ENCODE measurements around the gene ADCK2. TPM values are rescaled to one million over a fixed set of nuclear protein-coding genes. Genes with fewer than 3 reads are reported as not detected.
A peak's percentile ranks its signal among the peaks of the same experiment; 100 is the strongest.
"Not testable (repeated sequence)": the region's sequence is repeated elsewhere in the genome, so short reads cannot be mapped to it uniquely, and the experiment has no call there.

ADCK2 gene
- total RNA-seq, 1 donor: 14.5 TPM

- Histone ChIP-seq H3K9me3 (ENCODE audit: low read depth, low read length) (no peaks in the 10 kb centered on the region), H3K4me3 (ENCODE audit: low read length) (no peak overlapping the region), H3K4me1 (ENCODE audit: insufficient read depth, low read length) (no peaks in the 10 kb centered on the region), H3K27me3 (ENCODE audit: insufficient read depth, low read length) (no peaks in the 10 kb centered on the region)
These were observed 16.7 kb downstream of the ADCK2 start for GRCh38 chr7:140689199-140690152.

- no peak overlapping the region for H3K4me3 ChIP-seq (ENCODE audit: low read length)
- no peaks in the 10 kb centered on the region for H3K27me3 ChIP-seq (ENCODE audit: insufficient read depth, low read length)
- H3K4me1 ChIP-seq (ENCODE audit: insufficient read depth, low read length): peaks cover 7% of the 10 kb centered on the region
- H3K9me3 ChIP-seq (ENCODE audit: low read depth, low read length): no peaks in the 10 kb centered on the region
These were observed 18.8 kb downstream of the ADCK2 start for GRCh38 chr7:140691376-140692045.

- H3K27me3 ChIP-seq (ENCODE audit: insufficient read depth, low read length); H3K4me3 ChIP-seq (ENCODE audit: low read length); H3K9me3 ChIP-seq (ENCODE audit: low read depth, low read length): not testable (repeated sequence)
- peaks cover 21% of the 10 kb centered on the region for H3K4me1 ChIP-seq (ENCODE audit: insufficient read depth, low read length)
These were observed 21.1 kb downstream of the ADCK2 start for GRCh38 chr7:140693849-140694248.

GRCh38 chr7:140694592-140694991 lies 21.8 kb downstream of the ADCK2 start:
- Histone ChIP-seq H3K27me3 (ENCODE audit: insufficient read depth, low read length) (no peaks in the 10 kb centered on the region), H3K4me3 (ENCODE audit: low read length) (no peak overlapping the region), H3K9me3 (ENCODE audit: low read depth, low read length) (no peaks in the 10 kb centered on the region), H3K4me1 (ENCODE audit: insufficient read depth, low read length) (peaks cover 21% of the 10 kb centered on the region)

- Histone ChIP-seq H3K9me3 (ENCODE audit: low read depth, low read length) (no peaks in the 10 kb centered on the region), H3K27me3 (ENCODE audit: insufficient read depth, low read length) (no peaks in the 10 kb centered on the region)
These were observed 22.6 kb downstream of the ADCK2 start for GRCh38 chr7:140695381-140695780.

GRCh38 chr7:140696024-140696679 lies 23.4 kb downstream of the ADCK2 start:
- peak overlapping the region; percentile 88 for H3K4me3 ChIP-seq (ENCODE audit: low read length)

More at GRCh38 chr7:140695381-140695780, 22.6 kb downstream of the ADCK2 start:
- peaks cover 21% of the 10 kb centered on the region for H3K4me1 ChIP-seq (ENCODE audit: insufficient read depth, low read length)
- no peak overlapping the region for H3K4me3 ChIP-seq (ENCODE audit: low read length)

GRCh38 chr7:140696680-140697446 lies 24.1 kb downstream of the ADCK2 start, which contains the start of gene NDUFB2:
Gene NDUFB2, plus strand, starts transcription at chr7:140696708. Its CDS starts 37 bp downstream, at chr7:140696745.
- Histone ChIP-seq H3K4me3 (ENCODE audit: low read length) (peak within 1 kb of the TSS; percentile 88), H3K9me3 (ENCODE audit: low read depth, low read length) (no peaks in the 10 kb centered on the region), H3K27me3 (ENCODE audit: insufficient read depth, low read length) (no peaks in the 10 kb centered on the region), H3K4me1 (ENCODE audit: insufficient read depth, low read length) (peaks cover 21% of the 10 kb centered on the region)

More at GRCh38 chr7:140696024-140696679, 23.4 kb downstream of the ADCK2 start:
- Histone ChIP-seq H3K4me1 (ENCODE audit: insufficient read depth, low read length) (peaks cover 21% of the 10 kb centered on the region), H3K27me3 (ENCODE audit: insufficient read depth, low read length) (no peaks in the 10 kb centered on the region), H3K9me3 (ENCODE audit: low read depth, low read length) (no peaks in the 10 kb centered on the region)

- Histone ChIP-seq H3K4me3 (ENCODE audit: low read length) (peak overlapping the region; percentile 88), H3K27me3 (ENCODE audit: insufficient read depth, low read length) (no peaks in the 10 kb centered on the region), H3K9me3 (ENCODE audit: low read depth, low read length) (no peaks in the 10 kb centered on the region), H3K4me1 (ENCODE audit: insufficient read depth, low read length) (peaks cover 21% of the 10 kb centered on the region)
These were observed 24.9 kb downstream of the ADCK2 start for GRCh38 chr7:140697447-140698143.

GRCh38 chr7:140698477-140698876 lies 25.7 kb downstream of the ADCK2 start:
- Histone ChIP-seq H3K27me3 (ENCODE audit: insufficient read depth, low read length) (no peaks in the 10 kb centered on the region), H3K9me3 (ENCODE audit: low read depth, low read length) (no peaks in the 10 kb centered on the region), H3K4me1 (ENCODE audit: insufficient read depth, low read length) (peaks cover 21% of the 10 kb centered on the region), H3K4me3 (ENCODE audit: low read length) (no peak overlapping the region)

- H3K4me3 ChIP-seq (ENCODE audit: low read length): no peak overlapping the region
- H3K9me3 ChIP-seq (ENCODE audit: low read depth, low read length): no peaks in the 10 kb centered on the region
- H3K27me3 ChIP-seq (ENCODE audit: insufficient read depth, low read length): no peaks in the 10 kb centered on the region
- peaks cover 11% of the 10 kb centered on the region for H3K4me1 ChIP-seq (ENCODE audit: insufficient read depth, low read length)
These were observed 30.0 kb downstream of the ADCK2 start for GRCh38 chr7:140702774-140703173.

GRCh38 chr7:140704205-140704604 lies 31.5 kb downstream of the ADCK2 start:
- Histone ChIP-seq H3K4me3 (ENCODE audit: low read length) (no peak overlapping the region), H3K4me1 (ENCODE audit: insufficient read depth, low read length) (peaks cover 3% of the 10 kb centered on the region), H3K9me3 (ENCODE audit: low read depth, low read length) (no peaks in the 10 kb centered on the region), H3K27me3 (ENCODE audit: insufficient read depth, low read length) (no peaks in the 10 kb centered on the region)

- Histone ChIP-seq H3K27me3 (ENCODE audit: insufficient read depth, low read length) (no peaks in the 10 kb centered on the region), H3K4me1 (ENCODE audit: insufficient read depth, low read length) (peaks cover 3% of the 10 kb centered on the region), H3K9me3 (ENCODE audit: low read depth, low read length) (no peaks in the 10 kb centered on the region), H3K4me3 (ENCODE audit: low read length) (no peak overlapping the region)
These were observed 34.4 kb downstream of the ADCK2 start for GRCh38 chr7:140707132-140707531.

- H3K27me3 ChIP-seq (ENCODE audit: insufficient read depth, low read length); H3K4me3 ChIP-seq (ENCODE audit: low read length); H3K4me1 ChIP-seq (ENCODE audit: insufficient read depth, low read length); H3K9me3 ChIP-seq (ENCODE audit: low read depth, low read length): not testable (repeated sequence)
These were observed 36.0 kb downstream of the ADCK2 start for GRCh38 chr7:140708764-140709163.

GRCh38 chr7:140712392-140712791 lies 39.6 kb downstream of the ADCK2 start:
- H3K4me3 ChIP-seq (ENCODE audit: low read length); H3K9me3 ChIP-seq (ENCODE audit: low read depth, low read length); H3K27me3 ChIP-seq (ENCODE audit: insufficient read depth, low read length); H3K4me1 ChIP-seq (ENCODE audit: insufficient read depth, low read length): not testable (repeated sequence)

Measured in mononuclear cell (primary cell).